GM18526 (cell line): ENCODE results near the gene NCAM1.

Experiments
- POLR2A ChIP-seq: IDR thresholded peaks from 3 replicates; pipeline ENCODE4 v1.6.1; 2011; ENCODE audit not compliant: insufficient read length; ENCODE audit errors: extremely low read depth

NCAM1 gene

GRCh38 chr11:113148076-113148475, 186.9 kb downstream of the NCAM1 start:
- no peak for TF ChIP-seq POLR2A

- no peak for TF ChIP-seq POLR2A
Measured at GRCh38 chr11:113148652-113149051, 187.4 kb downstream of the NCAM1 start.

- TF ChIP-seq POLR2A, result no peak
Measured at GRCh38 chr11:113151521-113151920, 190.3 kb downstream of the NCAM1 start.

- no peak for TF ChIP-seq POLR2A
Measured at GRCh38 chr11:113152500-113152899, 191.3 kb downstream of the NCAM1 start.

GRCh38 chr11:113153847-113154246, 192.6 kb downstream of the NCAM1 start:
- TF ChIP-seq POLR2A, result no peak

GRCh38 chr11:113159988-113160807, 199.0 kb downstream of the NCAM1 start:
- no peak for TF ChIP-seq POLR2A

- no peak for TF ChIP-seq POLR2A
Measured at GRCh38 chr11:113160808-113161124, 199.5 kb downstream of the NCAM1 start.

- no peak for TF ChIP-seq POLR2A
Measured at GRCh38 chr11:113161711-113162591, 200.7 kb downstream of the NCAM1 start.

GRCh38 chr11:113162592-113162962, 201.4 kb downstream of the NCAM1 start:
- no peak for TF ChIP-seq POLR2A

GRCh38 chr11:113163291-113164030, 202.2 kb downstream of the NCAM1 start:
- no peak for TF ChIP-seq POLR2A

- TF ChIP-seq POLR2A, result no peak
Measured at GRCh38 chr11:113166280-113166679, 205.1 kb downstream of the NCAM1 start.

GRCh38 chr11:113167599-113167998, 206.4 kb downstream of the NCAM1 start:
- TF ChIP-seq POLR2A, result no peak

- no peak for TF ChIP-seq POLR2A
Measured at GRCh38 chr11:113168354-113169342, 207.4 kb downstream of the NCAM1 start.

- TF ChIP-seq POLR2A, result no peak
Measured at GRCh38 chr11:113172382-113172951, 211.2 kb downstream of the NCAM1 start.

GRCh38 chr11:113173126-113173525, 211.9 kb downstream of the NCAM1 start:
- TF ChIP-seq POLR2A, result no peak

- TF ChIP-seq POLR2A, result no peak
Measured at GRCh38 chr11:113174882-113175281, 213.7 kb downstream of the NCAM1 start.
